H9 (cell line): ENCODE measurements around the gene SDHA. TPM values are rescaled to one million over a fixed set of nuclear protein-coding genes. Genes with fewer than 3 reads are reported as not detected.
"Not testable (repeated sequence)": the region's sequence is repeated elsewhere in the genome, so short reads cannot be mapped to it uniquely, and the experiment has no call there.

Experiments
- DNase-seq: peaks from one replicate; pipeline ENCODE4 v3.0.0-alpha.2; 2017
- H2AFZ ChIP-seq: one replicate; pipeline ENCODE4 v1.6.1; 2013; ENCODE audit warnings: mild to moderate bottlenecking, low read length, control low read depth, moderate library complexity
- H2AK5ac ChIP-seq: 2 replicates; pipeline ENCODE4 v1.6.1; 2013; ENCODE audit warnings: low read length, control low read depth, mixed read lengths; ENCODE audit not compliant: insufficient read length
- H2BK120ac ChIP-seq: one replicate; pipeline ENCODE4 v1.6.1; 2013; ENCODE audit warnings: low read depth, mild to moderate bottlenecking, low read length, control low read depth, inconsistent platforms; ENCODE audit not compliant: poor library complexity, severe bottlenecking
- H2BK12ac ChIP-seq: 2 replicates; pipeline ENCODE4 v1.6.1; 2013; ENCODE audit warnings: low read length, control low read depth, mixed read lengths, low read depth; ENCODE audit not compliant: insufficient read length
- H2BK15ac ChIP-seq: 2 replicates; pipeline ENCODE4 v1.6.1; 2013; ENCODE audit warnings: low read depth, low read length, control low read depth
- H2BK20ac ChIP-seq: one replicate; pipeline ENCODE4 v1.6.1; 2013; ENCODE audit warnings: low read depth, mild to moderate bottlenecking, low read length, control low read depth, inconsistent platforms; ENCODE audit not compliant: poor library complexity, severe bottlenecking
- H2BK5ac ChIP-seq: 2 replicates; pipeline ENCODE4 v1.6.1; 2013; ENCODE audit warnings: low read length, control low read depth, mixed read lengths; ENCODE audit not compliant: insufficient read length
- H3K14ac ChIP-seq: 2 replicates; pipeline ENCODE4 v1.6.1; 2013; ENCODE audit warnings: low read length, control low read depth; ENCODE audit not compliant: insufficient read depth
- H3K18ac ChIP-seq: 2 replicates; pipeline ENCODE4 v1.6.1; 2013; ENCODE audit warnings: low read depth, mild to moderate bottlenecking, mixed read lengths, low read length, control low read depth; ENCODE audit not compliant: insufficient read length
- H3K23ac ChIP-seq: 2 replicates; pipeline ENCODE4 v1.6.1; 2013; ENCODE audit warnings: low read length, control low read depth, mixed read lengths, low read depth; ENCODE audit not compliant: insufficient read length
- H3K23me2 ChIP-seq: 2 replicates; pipeline ENCODE4 v1.6.1; 2013; ENCODE audit warnings: low read depth, mild to moderate bottlenecking, mixed read lengths, low read length, control low read depth; ENCODE audit not compliant: insufficient read length, poor library complexity, severe bottlenecking
- H3K27ac ChIP-seq: 2 replicates; pipeline ENCODE4 v1.5.1; 2013; ENCODE audit warnings: low read length, control low read depth, mixed read lengths, low read depth; ENCODE audit not compliant: insufficient read length
- H3K27me3 ChIP-seq: 2 replicates; pipeline ENCODE4 v1.6.1; 2013; ENCODE audit warnings: low read length, control low read depth, inconsistent platforms; ENCODE audit not compliant: insufficient read depth
- H3K4ac ChIP-seq: 2 replicates; pipeline ENCODE4 v1.6.1; 2013; ENCODE audit warnings: low read depth, mild to moderate bottlenecking, control low read depth, inconsistent platforms, low read length, moderate library complexity
- H3K4me1 ChIP-seq: 2 replicates; pipeline ENCODE4 v1.6.1; 2013; ENCODE audit warnings: low read length, control low read depth, inconsistent platforms; ENCODE audit not compliant: insufficient read depth
- H3K4me2 ChIP-seq: 2 replicates; pipeline ENCODE4 v1.6.1; 2013; ENCODE audit warnings: low read length, control low read depth, mixed read lengths; ENCODE audit not compliant: insufficient read length, insufficient read depth
- H3K56ac ChIP-seq: 2 replicates; pipeline ENCODE4 v1.6.1; 2013; ENCODE audit warnings: low read depth, mild to moderate bottlenecking, mixed read lengths, low read length, control low read depth; ENCODE audit not compliant: insufficient read length
- H3K79me1 ChIP-seq: 2 replicates; pipeline ENCODE4 v1.6.1; 2013; ENCODE audit warnings: low read depth, mild to moderate bottlenecking, moderate library complexity, low read length, control low read depth, inconsistent platforms; ENCODE audit not compliant: insufficient read depth, poor library complexity, severe bottlenecking
- H3K79me2 ChIP-seq: 2 replicates; pipeline ENCODE4 v1.6.1; 2013; ENCODE audit warnings: low read length, control low read depth, inconsistent platforms; ENCODE audit not compliant: insufficient read depth
- H3K9ac ChIP-seq: 2 replicates; pipeline ENCODE4 v1.6.1; 2013; ENCODE audit warnings: low read length, control low read depth, mixed read lengths; ENCODE audit not compliant: insufficient read length; ENCODE audit errors: extremely low read depth
- H3K9me3 ChIP-seq: one replicate; pipeline ENCODE4 v1.6.1; 2013; ENCODE audit warnings: low read depth, low read length, inconsistent platforms; ENCODE audit not compliant: control insufficient read depth
- H3T11ph ChIP-seq: one replicate; pipeline ENCODE4 v1.6.1; 2013; ENCODE audit warnings: mild to moderate bottlenecking, low read length, control low read depth, inconsistent platforms
- H4K20me1 ChIP-seq: one replicate; pipeline ENCODE4 v1.6.1; 2013; ENCODE audit not compliant: control insufficient read depth, insufficient read length, insufficient read depth
- H4K5ac ChIP-seq: 2 replicates; pipeline ENCODE4 v1.6.1; 2013; ENCODE audit warnings: low read depth, mild to moderate bottlenecking, mixed read lengths, low read length, control low read depth; ENCODE audit not compliant: insufficient read length
- H4K8ac ChIP-seq: replicated peaks from 2 replicates; pipeline ENCODE4 v1.6.1; 2013; ENCODE audit warnings: low read length, control low read depth, mixed read lengths, low read depth; ENCODE audit not compliant: insufficient read length
- H4K91ac ChIP-seq: 2 replicates; pipeline ENCODE4 v1.6.1; 2013; ENCODE audit warnings: low read depth, mild to moderate bottlenecking, moderate library complexity, mixed read lengths, low read length, control low read depth; ENCODE audit not compliant: insufficient read length
- H3K27ac Mint-ChIP-seq, 3 experiments: 2 replicates in 2 of 3; 3 replicates in 1 of 3; pipeline ENCODE4 v1.8.0; 2020 to 2021; ENCODE audit warnings: mixed read lengths in 3 of 3, mild to moderate bottlenecking in 1 of 3, moderate library complexity in 1 of 3
- H3K27me3 Mint-ChIP-seq: 2 replicates; pipeline ENCODE4 v1.8.0; 2021; ENCODE audit warnings: low read depth, mild to moderate bottlenecking, moderate library complexity, mixed read lengths
- H3K36me3 Mint-ChIP-seq, 3 experiments: 2 replicates in 2 of 3; 3 replicates in 1 of 3; pipeline ENCODE4 v1.8.0; 2020 to 2021; ENCODE audit warnings: low read depth in 3 of 3, mixed read lengths in 3 of 3; ENCODE audit not compliant: insufficient read depth in 1 of 3
- H3K4me1 Mint-ChIP-seq, 2 experiments: 2 replicates each; pipeline ENCODE4 v1.8.0; 2020; ENCODE audit warnings: mixed read lengths in 2 of 2
- H3K4me3 Mint-ChIP-seq, 2 experiments: 2 replicates in 1 of 2; 3 replicates in 1 of 2; pipeline ENCODE4 v1.8.0; 2020 to 2021; ENCODE audit warnings: mild to moderate bottlenecking in 2 of 2, mixed read lengths in 2 of 2, moderate library complexity in 1 of 2
- H3K9me3 Mint-ChIP-seq, 2 experiments: 2 replicates in 1 of 2; 3 replicates in 1 of 2; pipeline ENCODE4 v1.8.0; 2020; ENCODE audit warnings: mild to moderate bottlenecking in 2 of 2, mixed read lengths in 2 of 2, moderate library complexity in 1 of 2
- CTCF ChIP-seq: fragments of 200-600 bp; sonication (generic); conservative IDR thresholded peaks from 3 replicates; pipeline ENCODE4 v1.8.0; 2021; ENCODE audit warnings: antibody characterized with exemption, mild to moderate bottlenecking
- WGBS: extraction: QIAGEN DNeasy Blood & Tissue Kit; methylation state at CpG from one replicate; pipeline ENCODE4 v1.1.7; 2013; ENCODE audit warnings: missing lambda C conversion rate, low lambda C conversion rate, mixed read lengths; ENCODE audit not compliant: insufficient read length; ENCODE audit errors: extremely low coverage; 5-methylcytosine and 5-hydroxymethylcytosine counted together
- total RNA-seq: library from RNA; stranded (reverse); gene quantifications from 2 replicates; pipeline ENCODE4 v1.2.1, GENCODE V29; 2021

SDHA gene
- total RNA-seq, 1 experiment from 2014 or later: 84.8 TPM

- H3K4ac ChIP-seq: no peak overlapping the region
- H3K4me1 ChIP-seq: no peaks in the 10 kb centered on the region
- DNase-seq: no peak
- Mint-ChIP-seq H3K4me3 (no peak overlapping the region), H3K4me1 (peaks cover 5 to 12% of the 10 kb centered on the region in 2 experiments; a peak in 3 of 4 replicates), H3K27me3 (peaks cover 3% of the 10 kb centered on the region), H3K9me3 (no peaks in the 10 kb centered on the region), H3K36me3 (peaks cover 0 to 2% (median 0%) of the 10 kb centered on the region in 3 experiments; a peak in 2 of 7 replicates), H3K27ac (no peak overlapping the region)
- no peak overlapping the region for H2AFZ ChIP-seq
- no peaks in the 10 kb centered on the region for H3K23me2 ChIP-seq
- H4K91ac ChIP-seq: no peak overlapping the region
- H3T11ph ChIP-seq: no peak overlapping the region
- no CpG with 5 or more reads among the region's 10 CpGs for WGBS
- no peaks in the 10 kb centered on the region for H3K27me3 ChIP-seq
- H3K27ac ChIP-seq: no peak overlapping the region
- H2BK15ac ChIP-seq: no peak overlapping the region
- no peak overlapping the region for H4K5ac ChIP-seq
- no peak overlapping the region for H2BK12ac ChIP-seq
- TF ChIP-seq CTCF: no peak
- H4K8ac ChIP-seq: no peak overlapping the region
- no peak overlapping the region for H3K18ac ChIP-seq
- no peak overlapping the region for H3K9ac ChIP-seq
- no peaks in the 10 kb centered on the region for H3K79me1 ChIP-seq
- H3K9me3 ChIP-seq: no peaks in the 10 kb centered on the region
- H2BK20ac ChIP-seq: no peak overlapping the region
- no peak overlapping the region for H3K23ac ChIP-seq
- no peak overlapping the region for H2BK120ac ChIP-seq
- no peaks in the 10 kb centered on the region for H3K79me2 ChIP-seq
- H3K4me2 ChIP-seq: no peak overlapping the region
- H3K56ac ChIP-seq: no peak overlapping the region
- no peak overlapping the region for H3K14ac ChIP-seq
- H2BK5ac ChIP-seq: no peak overlapping the region
- H4K20me1 ChIP-seq: no peaks in the 10 kb centered on the region
- no peak overlapping the region for H2AK5ac ChIP-seq
These were observed 21.8 kb upstream of the SDHA start for GRCh38 chr5:196350-196749.

- not testable (repeated sequence) for H3K18ac ChIP-seq, H3K27ac Mint-ChIP-seq, H3K9me3 Mint-ChIP-seq, H3K36me3 Mint-ChIP-seq, H3K9ac ChIP-seq, DNase-seq, H3K27me3 Mint-ChIP-seq, H4K91ac ChIP-seq, H3K4ac ChIP-seq, H3K4me1 ChIP-seq, H2BK120ac ChIP-seq, H3T11ph ChIP-seq, H3K23me2 ChIP-seq, H4K8ac ChIP-seq, H2BK5ac ChIP-seq, H4K20me1 ChIP-seq, H3K79me2 ChIP-seq, H2BK15ac ChIP-seq, H3K4me2 ChIP-seq, H3K27ac ChIP-seq, H3K14ac ChIP-seq, H3K23ac ChIP-seq, H3K79me1 ChIP-seq, H3K27me3 ChIP-seq, H3K4me3 Mint-ChIP-seq, H2BK20ac ChIP-seq, H2AK5ac ChIP-seq, H2BK12ac ChIP-seq, H3K56ac ChIP-seq, H2AFZ ChIP-seq, H4K5ac ChIP-seq, H3K9me3 ChIP-seq
- no CpG with 5 or more reads among the region's 18 CpGs for WGBS
- H3K4me1 Mint-ChIP-seq: peaks cover 11 to 19% of the 10 kb centered on the region in 2 experiments
These were observed 21.1 kb upstream of the SDHA start for GRCh38 chr5:197031-197430.
